IgD-negative memory B cell (primary cell): ENCODE results near the gene BMP6. TPM values are rescaled to one million over a fixed set of nuclear protein-coding genes. Genes with fewer than 3 reads are reported as not detected.

Experiments
- H3K27ac Mint-ChIP-seq, 3 donors: one replicate each; pipeline ENCODE4 v1.8.0; 2020 to 2022; ENCODE audit warnings: mild to moderate bottlenecking in 3 of 3, mixed read lengths in 3 of 3, moderate library complexity in 1 of 3
- H3K27me3 Mint-ChIP-seq: one replicate; pipeline ENCODE4 v1.8.0; 2021; ENCODE audit warnings: mixed read lengths
- H3K36me3 Mint-ChIP-seq: one replicate; pipeline ENCODE4 v1.8.0; 2020; ENCODE audit warnings: mild to moderate bottlenecking, mixed read lengths
- H3K4me1 Mint-ChIP-seq, 3 donors: one replicate each; pipeline ENCODE4 v1.8.0; 2020 to 2022; ENCODE audit warnings: mixed read lengths in 3 of 3, mild to moderate bottlenecking in 1 of 3
- H3K4me3 Mint-ChIP-seq, 4 donors: one replicate each; pipeline ENCODE4 v1.8.0; 2020 to 2022; ENCODE audit warnings: mild to moderate bottlenecking in 4 of 4, mixed read lengths in 4 of 4, moderate library complexity in 3 of 4
- H3K9me3 Mint-ChIP-seq, 3 donors: one replicate each; pipeline ENCODE4 v1.8.0; 2020 to 2021; ENCODE audit warnings: mixed read lengths in 3 of 3, mild to moderate bottlenecking in 1 of 3
- polyA plus RNA-seq: library from polyadenylated mRNA; unstranded; fragments of 300-500 nt; fragmentation: Illumina TruSeq; gene quantifications from one replicate; pipeline ENCODE4 v1.2.3, GENCODE V29; 2021

The BMP6 gene
- polyA plus RNA-seq, 1 donor from 2014 or later, result 0.89 TPM

GRCh38 chr6:7906741-7907140 is 180.8 kb downstream of the BMP6 start:
- peak overlapping the region; percentile 20 to 84 (median 64) for H3K27ac Mint-ChIP-seq
- peak overlapping the region in 3 of 4 donors; percentile 55 to 86 (median 66) for H3K4me3 Mint-ChIP-seq
- H3K4me1 Mint-ChIP-seq, result peaks cover 27 to 31% (median 30%) of the 10 kb centered on the region in 3 donors
- no peaks in the 10 kb centered on the region for H3K9me3 Mint-ChIP-seq
- peaks cover 9% of the 10 kb centered on the region for H3K36me3 Mint-ChIP-seq
- H3K27me3 Mint-ChIP-seq, result no peaks in the 10 kb centered on the region

- no peaks in the 10 kb centered on the region for H3K9me3 Mint-ChIP-seq
- peak overlapping the region; percentile 55 to 86 (median 60) for H3K4me3 Mint-ChIP-seq
- H3K27me3 Mint-ChIP-seq, result no peaks in the 10 kb centered on the region
- peaks cover 26 to 29% (median 27%) of the 10 kb centered on the region in 3 donors for H3K4me1 Mint-ChIP-seq
- H3K27ac Mint-ChIP-seq, result peak overlapping the region in 2 of 3 donors; percentile 64 to 84
- H3K36me3 Mint-ChIP-seq, result peaks cover 9% of the 10 kb centered on the region
Measured at GRCh38 chr6:7907159-7907558, 181.3 kb downstream of the BMP6 start.

GRCh38 chr6:7909323-7910276 is 183.7 kb downstream of the BMP6 start:
- H3K4me3 Mint-ChIP-seq, result peak overlapping the region; percentile 82 to 94 (median 88)
- peak overlapping the region; percentile 59 to 85 (median 84) for H3K27ac Mint-ChIP-seq
- no peaks in the 10 kb centered on the region for H3K27me3 Mint-ChIP-seq
- no peaks in the 10 kb centered on the region for H3K9me3 Mint-ChIP-seq
- H3K4me1 Mint-ChIP-seq, result peaks cover 18 to 26% (median 24%) of the 10 kb centered on the region in 3 donors
- H3K36me3 Mint-ChIP-seq, result peaks cover 5% of the 10 kb centered on the region

GRCh38 chr6:7910298-7910653 is 184.4 kb downstream of the BMP6 start:
- Mint-ChIP-seq H3K36me3 (peaks cover 5% of the 10 kb centered on the region), H3K27ac (no peak overlapping the region)

GRCh38 chr6:7910654-7911344 is 184.9 kb downstream of the BMP6 start, which contains the start of gene TXNDC5:
TXNDC5 (minus strand) TSS chr6:7910788; CDS start chr6:7910776, 12 bp downstream.
- Mint-ChIP-seq H3K4me1 (peaks cover 13 to 19% (median 18%) of the 10 kb centered on the region in 3 donors), H3K4me3 (peak within 1 kb of the TSS; percentile 82 to 94 (median 88)), H3K27ac (peak within 1 kb of the TSS; percentile 59 to 85 (median 84)), H3K9me3 (no peaks in the 10 kb centered on the region), H3K36me3 (peaks cover 5% of the 10 kb centered on the region), H3K27me3 (no peaks in the 10 kb centered on the region)

More at GRCh38 chr6:7910298-7910653, 184.4 kb downstream of the BMP6 start:
- Mint-ChIP-seq H3K27me3 (no peaks in the 10 kb centered on the region), H3K9me3 (no peaks in the 10 kb centered on the region), H3K4me1 (peaks cover 14 to 20% (median 18%) of the 10 kb centered on the region in 3 donors), H3K4me3 (no peak overlapping the region)

- Mint-ChIP-seq H3K9me3 (peaks cover 0 to 2% (median 0%) of the 10 kb centered on the region in 3 donors), H3K4me1 (peaks cover 17 to 19% (median 18%) of the 10 kb centered on the region in 3 donors), H3K27ac (no peak overlapping the region), H3K36me3 (peaks cover 5% of the 10 kb centered on the region), H3K4me3 (no peak overlapping the region), H3K27me3 (no peaks in the 10 kb centered on the region)
Measured at GRCh38 chr6:7911345-7911725, 185.4 kb downstream of the BMP6 start.

- peaks cover under 1% of the 10 kb centered on the region for H3K27me3 Mint-ChIP-seq
- no peak overlapping the region for H3K27ac Mint-ChIP-seq
- H3K36me3 Mint-ChIP-seq, result no peaks in the 10 kb centered on the region
- H3K4me1 Mint-ChIP-seq, result peaks cover 16 to 19% (median 17%) of the 10 kb centered on the region in 3 donors
- peaks cover 0 to 2% (median 0%) of the 10 kb centered on the region in 3 donors for H3K9me3 Mint-ChIP-seq
- H3K4me3 Mint-ChIP-seq, result no peak overlapping the region
Measured at GRCh38 chr6:7912024-7912423, 186.1 kb downstream of the BMP6 start.

- Mint-ChIP-seq H3K27me3 (peaks cover 2% of the 10 kb centered on the region), H3K4me3 (no peak overlapping the region), H3K36me3 (no peaks in the 10 kb centered on the region), H3K27ac (no peak overlapping the region), H3K9me3 (peaks cover 0 to 2% (median 0%) of the 10 kb centered on the region in 3 donors), H3K4me1 (peaks cover 19 to 25% (median 22%) of the 10 kb centered on the region in 3 donors)
Measured at GRCh38 chr6:7912736-7913517, 187.0 kb downstream of the BMP6 start.

GRCh38 chr6:7914311-7914710 is 188.4 kb downstream of the BMP6 start:
- no peak overlapping the region for H3K27ac Mint-ChIP-seq
- peaks cover 0 to 2% (median 0%) of the 10 kb centered on the region in 3 donors for H3K9me3 Mint-ChIP-seq
- H3K27me3 Mint-ChIP-seq, result peaks cover 2% of the 10 kb centered on the region
- H3K36me3 Mint-ChIP-seq, result no peaks in the 10 kb centered on the region
- H3K4me1 Mint-ChIP-seq, result peaks cover 14 to 24% (median 23%) of the 10 kb centered on the region in 3 donors
- H3K4me3 Mint-ChIP-seq, result no peak overlapping the region

GRCh38 chr6:7914991-7915789 is 189.3 kb downstream of the BMP6 start:
- Mint-ChIP-seq H3K27ac (no peak overlapping the region), H3K4me3 (no peak overlapping the region), H3K4me1 (peaks cover 13 to 24% (median 23%) of the 10 kb centered on the region in 3 donors), H3K9me3 (peaks cover 0 to 2% (median 0%) of the 10 kb centered on the region in 3 donors), H3K27me3 (peaks cover 2% of the 10 kb centered on the region), H3K36me3 (no peaks in the 10 kb centered on the region)

- peak overlapping the region in 3 of 4 donors; percentile 65 to 89 (median 87) for H3K4me3 Mint-ChIP-seq
Measured at GRCh38 chr6:7916959-7917358, 191.1 kb downstream of the BMP6 start.

GRCh38 chr6:7917729-7918128 is 191.8 kb downstream of the BMP6 start:
- H3K27me3 Mint-ChIP-seq, result peaks cover 2% of the 10 kb centered on the region

More at GRCh38 chr6:7916959-7917358, 191.1 kb downstream of the BMP6 start:
- Mint-ChIP-seq H3K27me3 (peaks cover 2% of the 10 kb centered on the region), H3K27ac (no peak overlapping the region), H3K36me3 (no peaks in the 10 kb centered on the region), H3K4me1 (peaks cover 13 to 22% (median 18%) of the 10 kb centered on the region in 3 donors), H3K9me3 (peaks cover 0 to 2% (median 0%) of the 10 kb centered on the region in 3 donors)

GRCh38 chr6:7918403-7918802 is 192.5 kb downstream of the BMP6 start:
- H3K4me1 Mint-ChIP-seq, result peaks cover 13 to 22% (median 18%) of the 10 kb centered on the region in 3 donors
- peaks cover 2% of the 10 kb centered on the region for H3K27me3 Mint-ChIP-seq
- no peaks in the 10 kb centered on the region for H3K36me3 Mint-ChIP-seq
- peak overlapping the region in 1 of 4 donors; percentile 89 for H3K4me3 Mint-ChIP-seq
- H3K27ac Mint-ChIP-seq, result no peak overlapping the region
- H3K9me3 Mint-ChIP-seq, result peaks cover 0 to 2% (median 0%) of the 10 kb centered on the region in 3 donors

More at GRCh38 chr6:7917729-7918128, 191.8 kb downstream of the BMP6 start:
- H3K36me3 Mint-ChIP-seq, result no peaks in the 10 kb centered on the region
- peaks cover 13 to 22% (median 18%) of the 10 kb centered on the region in 3 donors for H3K4me1 Mint-ChIP-seq
- peaks cover 0 to 2% (median 0%) of the 10 kb centered on the region in 3 donors for H3K9me3 Mint-ChIP-seq
- H3K4me3 Mint-ChIP-seq, result peak overlapping the region in 2 of 4 donors; percentile 69 to 89
- H3K27ac Mint-ChIP-seq, result no peak overlapping the region
